ENCODE data around the gene SMARCD3.

- TF ChIP-seq POLR2AphosphoS5 (IDR thresholded peaks at IDR 0.05; ENCODE audit: low read depth, low read length) (no peak), POLR2A (IDR thresholded peaks at IDR 0.05; ENCODE audit: low read depth, low read length) (no peak), TAF1 (IDR thresholded peaks at IDR 0.05; ENCODE audit: low read depth, low read length) (no peak), SPI1 (IDR thresholded peaks at IDR 0.05; ENCODE audit: low read depth, low read length) (no peak), POU2F2 (IDR thresholded peaks at IDR 0.05; ENCODE audit: low read depth, low read length) (no peak)
Measured at GRCh38 chr7:151195616-151196450, 52.7 kb downstream of the SMARCD3 start.

All from GM12891 (cell line).